HEK293T (cell line): ENCODE data around the gene CCKAR.

Experiments
- CTCF ChIA-PET: fragments of 350-600 bp; formaldehyde crosslinking; extraction: SDS; loops from one replicate; lab custom pipeline; 2021; ENCODE audit warnings: antibody characterized with exemption, inconsistent platforms; lab: Yijun Ruan, JAX
- POLR2A ChIA-PET: fragments of 350-600 bp; formaldehyde crosslinking; extraction: SDS; loops from one replicate; lab custom pipeline; 2020; ENCODE audit warnings: antibody characterized with exemption, inconsistent platforms; lab: Yijun Ruan, JAX
- DNase-seq: peaks from one replicate; pipeline ENCODE4 v3.0.0; 2012; ENCODE audit warnings: mixed read lengths; ENCODE audit errors: extremely low spot score
- ARNT ChIP-seq: fragments of 450-650 bp; IDR thresholded peaks from 2 replicates; pipeline ENCODE4 v1.6.1; 2017; ENCODE audit warnings: mild to moderate bottlenecking
- BHLHE40 ChIP-seq: fragments of 450-650 bp; IDR thresholded peaks from 2 replicates; pipeline ENCODE4 v1.6.1; 2016; ENCODE audit warnings: mild to moderate bottlenecking, moderate library complexity, borderline replicate concordance
- CTBP1 ChIP-seq: fragments of 450-650 bp; IDR thresholded peaks from 2 replicates; pipeline ENCODE4 v1.6.1; 2016; ENCODE audit warnings: borderline replicate concordance
- ELF4 ChIP-seq: fragments of 450-650 bp; IDR thresholded peaks from 2 replicates; pipeline ENCODE4 v1.6.1; 2017; ENCODE audit warnings: antibody characterized with exemption
- FOXA1 ChIP-seq: fragments of 450-650 bp; IDR thresholded peaks from 2 replicates; pipeline ENCODE4 v1.6.1; 2016; ENCODE audit warnings: mild to moderate bottlenecking
- FOXK2 ChIP-seq: fragments of 450-650 bp; IDR thresholded peaks from 2 replicates; pipeline ENCODE4 v1.6.1; 2016; ENCODE audit warnings: mild to moderate bottlenecking
- FOXM1 ChIP-seq: fragments of 450-650 bp; IDR thresholded peaks from 2 replicates; pipeline ENCODE4 v1.6.1; 2017; ENCODE audit warnings: mild to moderate bottlenecking, borderline replicate concordance
- HDGF ChIP-seq: fragments of 450-650 bp; IDR thresholded peaks from 2 replicates; pipeline ENCODE4 v1.6.1; 2017; ENCODE audit warnings: antibody characterized with exemption, borderline replicate concordance
- L3MBTL2 ChIP-seq: fragments of 450-650 bp; conservative IDR thresholded peaks from 2 replicates; pipeline ENCODE4 v1.6.1; 2016; ENCODE audit warnings: mild to moderate bottlenecking
- LEF1 ChIP-seq: fragments of 450-650 bp; IDR thresholded peaks from 2 replicates; pipeline ENCODE4 v1.6.1; 2017; ENCODE audit warnings: mild to moderate bottlenecking, borderline replicate concordance
- NFRKB ChIP-seq: fragments of 450-650 bp; IDR thresholded peaks from 2 replicates; pipeline ENCODE4 v1.6.1; 2016; ENCODE audit warnings: mild to moderate bottlenecking, moderate library complexity
- PKNOX1 ChIP-seq: fragments of 450-650 bp; IDR thresholded peaks from 2 replicates; pipeline ENCODE4 v1.6.1; 2016
- SP1 ChIP-seq: fragments of 450-650 bp; IDR thresholded peaks from 2 replicates; pipeline ENCODE4 v1.6.1; 2017
- SUZ12 ChIP-seq: fragments of 450-650 bp; IDR thresholded peaks from 2 replicates; pipeline ENCODE4 v1.6.1; 2016; ENCODE audit warnings: mild to moderate bottlenecking
- TARDBP ChIP-seq: fragments of 450-650 bp; IDR thresholded peaks from 2 replicates; pipeline ENCODE4 v1.6.1; 2016
- ZNF384 ChIP-seq: fragments of 450-650 bp; IDR thresholded peaks from 2 replicates; pipeline ENCODE4 v1.6.1; 2016

The CCKAR gene

GRCh38 chr4:26468977-26469376, 21.3 kb downstream of the CCKAR start:
- no peak for TF ChIP-seq ARNT
- no peak for TF ChIP-seq CTBP1
- TF ChIP-seq FOXM1 = no peak
- TF ChIP-seq NFRKB = no peak
- no peak for TF ChIP-seq L3MBTL2
- no peak for TF ChIP-seq PKNOX1
- no peak for TF ChIP-seq SUZ12
- TF ChIP-seq SP1 = no peak
- CTCF ChIA-PET = no interaction called here
- no peak for DNase-seq
- POLR2A ChIA-PET = no interaction called here

- DNase-seq = no peak
- CTCF ChIA-PET = no interaction called here
- POLR2A ChIA-PET = no interaction called here
- TF ChIP-seq PKNOX1 (no peak), LEF1 (no peak), ARNT (no peak), ELF4 (no peak), FOXA1 (no peak), NFRKB (no peak), CTBP1 (no peak), SUZ12 (no peak), BHLHE40 (no peak), SP1 (no peak), ZNF384 (no peak), HDGF (no peak)
Observed at GRCh38 chr4:26468283-26468949, 21.9 kb downstream of the CCKAR start.

- POLR2A ChIA-PET = no interaction called here
- CTCF ChIA-PET = no interaction called here
- no peak for DNase-seq
- TF ChIP-seq FOXK2 = no peak
- no peak for TF ChIP-seq FOXM1
- no peak for TF ChIP-seq ELF4
- no peak for TF ChIP-seq TARDBP
- no peak for TF ChIP-seq CTBP1
- TF ChIP-seq PKNOX1 = no peak
- TF ChIP-seq NFRKB = no peak
- TF ChIP-seq ZNF384 = no peak
- TF ChIP-seq HDGF = no peak
- no peak for TF ChIP-seq BHLHE40
- no peak for TF ChIP-seq L3MBTL2
- TF ChIP-seq SP1 = no peak
- TF ChIP-seq FOXA1 = no peak
- TF ChIP-seq ARNT = no peak
- TF ChIP-seq SUZ12 = no peak
- TF ChIP-seq LEF1 = no peak
Observed at GRCh38 chr4:26467724-26468123, 22.6 kb downstream of the CCKAR start.

GRCh38 chr4:26466578-26467270, 23.6 kb downstream of the CCKAR start:
- TF ChIP-seq ARNT = no peak
- no peak for TF ChIP-seq HDGF
- no peak for TF ChIP-seq ZNF384
- TF ChIP-seq PKNOX1 = no peak
- no peak for TF ChIP-seq NFRKB
- TF ChIP-seq TARDBP = no peak
- no peak for TF ChIP-seq LEF1
- TF ChIP-seq BHLHE40 = no peak
- no peak for TF ChIP-seq CTBP1
- no peak for TF ChIP-seq FOXM1
- TF ChIP-seq SUZ12 = no peak
- no peak for TF ChIP-seq FOXK2
- no peak for TF ChIP-seq FOXA1
- TF ChIP-seq ELF4 = no peak
- TF ChIP-seq L3MBTL2 = no peak
- TF ChIP-seq SP1 = no peak

GRCh38 chr4:26464420-26465095, 25.7 kb downstream of the CCKAR start:
- no peak for TF ChIP-seq LEF1
- ChIA-PET CTCF (interaction anchor here (1.1 kb wide), 1 partner anchor 13 kb away, joined by 5 read pairs; no protein-coding TSS in a partner anchor), POLR2A (no interaction called here)
- no peak for DNase-seq

More at GRCh38 chr4:26466578-26467270, 23.6 kb downstream of the CCKAR start:
- POLR2A ChIA-PET = no interaction called here
- DNase-seq = no peak
- CTCF ChIA-PET = no interaction called here
